Psoas muscle (tissue), 8 donors: Measurements from ENCODE around the gene SALL2. TPM values are rescaled to one million over a fixed set of nuclear protein-coding genes. Genes with fewer than 3 reads are reported as not detected.

Experiments used
- ATAC-seq, 4 donors: fragments of 200-7000 bp; cut with Tn5 transposase; one replicate each; pipeline ENCODE4 v1.9.1; 2020; ENCODE audit warnings: moderate library complexity in 3 of 4, mild to moderate bottlenecking in 2 of 4
- DNase-seq, 2 donors: peaks; one replicate each; pipeline ENCODE4 v3.0.0-alpha.2; 2020
- H3K27ac ChIP-seq: fragments of 200-600 bp; one replicate; pipeline ENCODE4 v1.8.0; 2022
- H3K27me3 ChIP-seq, 3 donors: fragments of 200-600 bp in 1 of 3; one replicate each; pipeline versions ENCODE4 v1.6.1 to v1.8.0; 2013 to 2022; ENCODE audit warnings: low read length in 2 of 3, mild to moderate bottlenecking in 2 of 3, moderate library complexity in 1 of 3; ENCODE audit not compliant: insufficient read depth in 3 of 3
- H3K36me3 ChIP-seq, 2 donors: fragments of 200-600 bp in 1 of 2; one replicate each; pipeline versions ENCODE4 v1.6.1 to v1.8.0; 2013 to 2022; ENCODE audit warnings: low read depth in 1 of 2, mild to moderate bottlenecking in 1 of 2, moderate library complexity in 1 of 2; ENCODE audit not compliant: insufficient read depth in 1 of 2
- H3K4me1 ChIP-seq: fragments of 200-600 bp; one replicate; pipeline ENCODE4 v1.8.0; 2022
- H3K4me3 ChIP-seq: fragments of 200-600 bp; one replicate; pipeline ENCODE4 v1.8.0; 2022; ENCODE audit warnings: mild to moderate bottlenecking
- H3K9me3 ChIP-seq: fragments of 200-600 bp; one replicate; pipeline ENCODE4 v1.8.0; 2022
- CTCF ChIP-seq: fragments of 200-600 bp; IDR thresholded peaks from one replicate; pipeline ENCODE4 v1.8.0; 2022; ENCODE audit warnings: antibody characterized with exemption
- WGBS, 3 donors: extraction: QIAGEN DNeasy Blood & Tissue Kit; methylation state at CpG; one replicate each; pipeline versions ENCODE4 v1.1.6 to v1.1.7; 2013; 5-methylcytosine and 5-hydroxymethylcytosine counted together
- intact Hi-C, 2 donors: fragments of 100-400 bp; cut with DNase I; formaldehyde crosslinking; loops; one replicate each; pipeline versions ENCODE4 v1.11.0 to v1.14.2; 2022
- polyA plus RNA-seq, 3 donors: library from polyadenylated mRNA; stranded (reverse); fragments of 200-250 nt; gene quantifications; one replicate each; pipeline ENCODE4 v1.2.3, GENCODE V29; 2013
- total RNA-seq, 4 donors: library from RNA; stranded (reverse); fragmentation: NEBNext Ultra II Directional in 2 of 4; extraction: Animal tissue kit (Norgen Biotek cat#: 25700) in 2 of 4; gene quantifications; one replicate each; pipeline versions ENCODE4 v1.2.1 to v1.2.4, GENCODE V29; 2021 to 2023
- donor health status: healthy with polysubstance abuse.
- donor health status: DM: no; HTN: no; CAD: no; lungs with moderate emphysema.
- donor health status: Bipolar disorder and iron deficiency.
- donor health status: healthy.
- donor health status: DM: yes; HTN: yes; CAD: no.
- donor health status: DM: no; HTN: no; CAD: no.
- donor health status: DM: no; HTN: no; CAD: no.
- donor health status: DM: yes; HTN: yes; CAD: no.

Gene SALL2
- total and polyA plus RNA-seq, 7 donors = 0.33 to 3.8 (median 0.93) TPM

DNA sequence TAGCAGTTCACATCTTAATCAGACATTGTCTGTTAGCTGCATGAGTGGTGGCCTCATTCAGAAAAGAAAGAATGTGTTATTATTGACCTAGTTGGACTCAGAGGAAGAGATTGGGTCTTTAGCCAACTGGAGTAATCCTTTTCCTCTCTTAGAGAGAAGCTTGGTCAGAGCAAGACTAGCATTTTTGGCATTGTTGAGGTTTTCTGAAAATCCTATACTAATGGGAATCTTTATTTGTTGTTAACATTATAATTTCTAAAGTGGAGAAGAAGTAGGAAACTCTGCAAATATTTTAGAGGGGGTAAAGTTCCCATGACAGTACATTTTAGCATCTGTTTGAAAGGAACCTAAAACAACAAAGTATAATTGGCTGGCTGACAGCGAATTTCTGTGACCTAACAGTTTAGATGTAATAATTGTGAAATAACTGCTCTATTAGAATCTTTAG is 39.5 kb downstream of the SALL2 start:
- Histone ChIP-seq H3K36me3 (peaks cover 7 to 68% of the 10 kb centered on the region in 2 donors), H3K9me3 (no peaks in the 10 kb centered on the region), H3K4me1 (no peaks in the 10 kb centered on the region), H3K4me3 (no peak overlapping the region), H3K27ac (no peak overlapping the region), H3K27me3 (no peaks in the 10 kb centered on the region)
- ATAC-seq = no peak
- intact Hi-C loops = no loop called here
- DNase-seq = no peak
- WGBS, 3 donors = 81 to 88% (median 87%) methylated on average over 1 of the region's 1 CpG
- no peak for TF ChIP-seq CTCF

DNA sequence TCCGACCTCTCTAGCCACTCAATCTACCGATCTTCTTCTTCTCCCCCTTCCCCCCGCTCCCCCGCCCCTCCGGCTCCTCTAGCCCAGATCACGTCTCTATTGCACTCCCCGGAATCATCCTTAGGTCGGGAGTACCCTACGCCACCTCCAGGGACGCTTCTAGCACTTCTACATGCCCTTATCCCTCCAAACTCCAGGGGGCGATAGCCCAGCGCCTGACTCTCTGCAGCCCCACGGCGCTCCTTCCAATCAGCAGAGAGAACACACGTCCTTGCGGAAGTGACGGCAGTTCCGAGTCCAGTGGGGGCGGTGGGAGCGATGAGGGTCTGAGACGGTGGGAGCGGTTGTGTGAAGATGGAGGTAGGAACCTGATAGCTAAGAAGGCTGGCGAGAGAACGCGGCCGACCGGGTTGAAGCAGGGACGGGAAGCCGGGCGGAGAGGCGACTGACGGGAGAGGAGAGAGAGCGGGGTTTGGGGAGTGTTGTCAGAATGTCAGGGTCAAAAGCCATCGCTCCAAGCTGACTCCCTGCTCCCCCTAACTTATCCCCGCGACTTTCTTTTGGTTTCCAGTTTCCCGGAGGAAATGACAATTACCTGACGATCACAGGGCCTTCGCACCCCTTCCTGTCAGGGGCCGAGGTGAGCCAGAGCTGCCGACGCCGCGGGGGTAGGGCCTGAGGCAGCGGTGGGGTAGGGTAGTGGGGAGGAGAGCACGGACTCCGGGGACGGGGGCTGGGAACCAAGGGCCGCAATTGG is 49.0 kb downstream of the SALL2 start, which contains the start of the genes RAB2B and TOX4:
TSS of gene RAB2B (minus strand) at position 35 of the 757 bp plus-strand sequence. CDS start 87 bp downstream, outside the sequence.
TSS of gene TOX4 (plus strand) at position 271 of the 757 bp plus-strand sequence. CDS start at position 355, 84 bp downstream.
- intact Hi-C loops = loop anchor here (1.0 to 10.0 kb wide), 6 partner anchors 21 to 95 kb away; partner anchors contain the start of genes METTL3 (in 2 of the 2), SUPT16H (in 2 of the 2) and CHD8 (in 1 of the 2)
- H3K27me3 ChIP-seq = no peaks in the 10 kb centered on the region
- 1% methylated on average over 49 of the region's 49 CpGs for WGBS, 3 donors
- peak; percentile 90 for TF ChIP-seq CTCF
- H3K36me3 ChIP-seq = peaks cover 2 to 46% of the 10 kb centered on the region in 2 donors
- H3K27ac ChIP-seq = peak within 1 kb of the TSS; percentile 92
- peaks cover 15% of the 10 kb centered on the region for H3K4me1 ChIP-seq
- peak within 1 kb of the TSS; percentile 93 for H3K4me3 ChIP-seq
- no peaks in the 10 kb centered on the region for H3K9me3 ChIP-seq
- DNase-seq (peak; percentile 94 to 97), ATAC-seq (peak; percentile 98 to 100 (median 99))

GRCh38 chr14:21476523-21476924 is 49.6 kb downstream of the SALL2 start:
- peak overlapping the region; percentile 93 for H3K4me3 ChIP-seq
- 1 to 2% (median 1%) methylated on average over 23 to 27 of the region's 27 CpGs for WGBS, 3 donors
- ATAC-seq = peak; percentile 77 to 86 (median 83)
- intact Hi-C loops = loop anchor here (1.0 to 10.0 kb wide), 6 partner anchors 20 to 94 kb away; partner anchors contain the start of genes METTL3 (in 2 of the 2), SUPT16H (in 2 of the 2) and CHD8 (in 1 of the 2)
- peak; percentile 88 to 91 for DNase-seq
- peak overlapping the region; percentile 92 for H3K27ac ChIP-seq
- no peak for TF ChIP-seq CTCF
- H3K9me3 ChIP-seq = no peaks in the 10 kb centered on the region
- peaks cover 15% of the 10 kb centered on the region for H3K4me1 ChIP-seq
- peaks cover 2 to 42% of the 10 kb centered on the region in 2 donors for H3K36me3 ChIP-seq
- no peaks in the 10 kb centered on the region for H3K27me3 ChIP-seq

- Histone ChIP-seq H3K36me3 (peaks cover 2 to 40% of the 10 kb centered on the region in 2 donors), H3K9me3 (no peaks in the 10 kb centered on the region), H3K27me3 (no peaks in the 10 kb centered on the region), H3K27ac (peak overlapping the region; percentile 92), H3K4me3 (peak overlapping the region; percentile 93), H3K4me1 (peaks cover 15% of the 10 kb centered on the region)
- intact Hi-C loops = loop anchor here (1.0 to 10.0 kb wide), 6 partner anchors 20 to 94 kb away; partner anchors contain the start of genes METTL3 (in 2 of the 2), SUPT16H (in 2 of the 2) and CHD8 (in 1 of the 2)
- DNase-seq (no peak), ATAC-seq (no peak)
- WGBS, 3 donors = 45 to 50% (median 47%) methylated on average over 10 of the region's 10 CpGs
- no peak for TF ChIP-seq CTCF
Measured at GRCh38 chr14:21475767-21476522, 50.2 kb downstream of the SALL2 start.

Other genes with a start within 250 kb of the SALL2 start
- gene RPGRIP1, start 246.3 kb downstream of the SALL2 start, total RNA-seq = not detected
- under 1 TPM in 2 of 3 donors, not detected in 1; 0.04 to 0.15 TPM for gene RPGRIP1, start 246.3 kb downstream of the SALL2 start, polyA plus RNA-seq
- gene SUPT16H, start 142.3 kb downstream of the SALL2 start, total RNA-seq = 10 to 100 TPM; 23.6 to 29.2 (median 26.8) TPM
- gene SUPT16H, start 142.3 kb downstream of the SALL2 start, polyA plus RNA-seq = 10 to 100 TPM; 24.8 to 42.0 (median 32.2) TPM
- gene CHD8, start 70.2 kb downstream of the SALL2 start, total RNA-seq = 10 to 100 TPM; 27.1 to 40.1 (median 36.1) TPM
- gene CHD8, start 70.2 kb downstream of the SALL2 start, polyA plus RNA-seq = 10 to 100 TPM; 11.5 to 23.6 (median 18.2) TPM
- 10 to 100 TPM in 1 of 4 donors, 1 to 10 TPM in 3; 5.7 to 11.1 (median 7.4) TPM for gene RAB2B, start 49.4 kb downstream of the SALL2 start, total RNA-seq
- gene RAB2B, start 49.4 kb downstream of the SALL2 start, polyA plus RNA-seq = 1 to 10 TPM; 3.6 to 7.9 (median 5.1) TPM
- 100 to 1,000 TPM in 3 of 4 donors, 10 to 100 TPM in 1; 98.8 to 146 (median 117) TPM for gene TOX4, start 49.2 kb downstream of the SALL2 start, total RNA-seq
- 10 to 100 TPM; 37.0 to 86.6 (median 57.4) TPM for gene TOX4, start 49.2 kb downstream of the SALL2 start, polyA plus RNA-seq
- 10 to 100 TPM; 17.5 to 22.1 (median 20.6) TPM for gene METTL3, start 15.0 kb downstream of the SALL2 start, total RNA-seq
- gene METTL3, start 15.0 kb downstream of the SALL2 start, polyA plus RNA-seq = 10 to 100 TPM; 17.8 to 43.9 (median 26.7) TPM
- not detected for gene OR10G3, start 53.7 kb upstream of the SALL2 start, total RNA-seq
- gene OR10G3, start 53.7 kb upstream of the SALL2 start, polyA plus RNA-seq = not detected
- not detected for gene OR10G2, start 108.6 kb upstream of the SALL2 start, total RNA-seq
- gene OR10G2, start 108.6 kb upstream of the SALL2 start, polyA plus RNA-seq = not detected
- not detected for gene OR4E2, start 127.5 kb upstream of the SALL2 start, total RNA-seq
- not detected for gene OR4E2, start 127.5 kb upstream of the SALL2 start, polyA plus RNA-seq
- not detected for gene OR4E1, start 147.5 kb upstream of the SALL2 start, total RNA-seq
- gene OR4E1, start 147.5 kb upstream of the SALL2 start, polyA plus RNA-seq = not detected